K562 (cell line): ENCODE results near the gene KCNB1. TPM values are rescaled to one million over a fixed set of nuclear protein-coding genes. Genes with fewer than 3 reads are reported as not detected.

Experiments
- AFF1 ChIP-seq, 2 experiments: fragments of 450-650 bp; IDR thresholded peaks; 2 replicates each; pipeline ENCODE4 v1.6.1; 2018; ENCODE audit warnings: mild to moderate bottlenecking in 2 of 2, low read depth in 1 of 2; ENCODE audit not compliant: partially characterized antibody in 2 of 2
- ATF3 ChIP-seq, 2 experiments: fragments of 450-650 bp in 1 of 2; sonication (generic) in 1 of 2; formaldehyde crosslinking in 1 of 2; IDR thresholded peaks in 1 of 2; conservative IDR thresholded peaks in 1 of 2; 2 replicates each; pipeline versions ENCODE4 v1.6.1 to v1.8.1; 2016 to 2023; ENCODE audit warnings: mild to moderate bottlenecking in 2 of 2, moderate library complexity in 2 of 2, inconsistent platforms in 1 of 2, missing genetic modification reagents in 1 of 2
- ATF7 ChIP-seq: fragments of 450-650 bp; IDR thresholded peaks from 2 replicates; pipeline ENCODE4 v1.7.1; 2014; ENCODE audit warnings: mild to moderate bottlenecking, moderate library complexity
- CEBPG ChIP-seq, 3 experiments: fragments of 200-800 bp in 1 of 3; sonication (Bioruptor generic) in 1 of 3; sonication (generic) in 1 of 3; formaldehyde crosslinking in 1 of 3; IDR thresholded peaks in 2 of 3; conservative IDR thresholded peaks in 1 of 3; 2 replicates each; pipeline versions ENCODE4 v1.6.1 to v1.8.0; 2016 to 2022; ENCODE audit warnings: missing compliant biosample characterization in 2 of 3, missing genetic modification characterization in 2 of 3, mild to moderate bottlenecking in 1 of 3, missing genetic modification reagents in 1 of 3
- DEAF1 ChIP-seq: fragments of 450-650 bp; formaldehyde crosslinking; IDR thresholded peaks from 2 replicates; pipeline ENCODE4 v1.4.0; 2020; ENCODE audit warnings: mild to moderate bottlenecking, moderate library complexity
- ELK3 ChIP-seq: fragments of 450-650 bp; formaldehyde crosslinking; IDR thresholded peaks from 2 replicates; pipeline ENCODE4 v1.4.0; 2020; ENCODE audit warnings: mild to moderate bottlenecking
- JUND ChIP-seq, 2 experiments: IDR thresholded peaks; 2 replicates in 1 of 2; 3 replicates in 1 of 2; pipeline ENCODE4 v1.6.1; 2011; ENCODE audit warnings: borderline replicate concordance in 2 of 2, low read depth in 2 of 2, low read length in 2 of 2, improper control_type of control experiment in 1 of 2, missing biosample characterization in 1 of 2, missing genetic modification characterization in 1 of 2, missing genetic modification reagents in 1 of 2
- MYC ChIP-seq, 2 experiments: fragments of 250-450 bp in 1 of 2; sonication (Bioruptor Pico) in 1 of 2; IDR thresholded peaks; 2 replicates each; pipeline versions ENCODE4 v1.5.1 to v1.6.1; 2012 to 2021; ENCODE audit warnings: low read depth in 2 of 2, borderline replicate concordance in 1 of 2, improper control_type of control experiment in 1 of 2, low read length in 1 of 2, mild to moderate bottlenecking in 1 of 2, moderate library complexity in 1 of 2
- NFE2 ChIP-seq: IDR thresholded peaks from 2 replicates; pipeline ENCODE4 v1.6.1; 2014; ENCODE audit warnings: antibody characterized with exemption, low read depth
- RAD21 ChIP-seq, 2 experiments: fragments of 250-450 bp in 1 of 2; fragments of 450-650 bp in 1 of 2; sonication (Bioruptor Pico) in 1 of 2; formaldehyde crosslinking in 1 of 2; IDR thresholded peaks in 1 of 2; conservative IDR thresholded peaks in 1 of 2; 2 replicates each; pipeline versions ENCODE4 v1.4.0 to v1.8.0; 2020 to 2022; ENCODE audit warnings: mild to moderate bottlenecking in 2 of 2, moderate library complexity in 1 of 2
- RBM25 ChIP-seq: fragments of 200-400 bp; formaldehyde crosslinking; IDR thresholded peaks from 2 replicates; pipeline ENCODE4 v1.6.1; 2018; ENCODE audit warnings: low read length, low read depth, moderate library complexity; ENCODE audit not compliant: severe bottlenecking
- SLC30A9 ChIP-seq: fragments of 250-450 bp; sonication (Bioruptor Pico); IDR thresholded peaks from 2 replicates; pipeline ENCODE4 v1.8.0; 2022; ENCODE audit warnings: mild to moderate bottlenecking, moderate library complexity
- SMC3 ChIP-seq: conservative IDR thresholded peaks from 2 replicates; pipeline ENCODE4 v1.6.1; 2011; ENCODE audit warnings: low read depth, low read length, improper control_type of control experiment; ENCODE audit not compliant: insufficient read depth
- TAF15 ChIP-seq: fragments of 200-400 bp; formaldehyde crosslinking; IDR thresholded peaks from 2 replicates; pipeline ENCODE4 v1.6.1; 2017; ENCODE audit warnings: mild to moderate bottlenecking, low read depth, low read length, moderate library complexity
- ZNF507 ChIP-seq: conservative IDR thresholded peaks from 2 replicates; pipeline ENCODE4 v1.6.1; 2017; ENCODE audit warnings: missing genetic modification characterization, missing compliant biosample characterization
- polyA plus RNA-seq, 8 experiments: library from polyadenylated mRNA; depleted of rRNA in 4 of 8; stranded (reverse) in 5 of 8; unstranded in 3 of 8; fragments of >200 nt; fragmentation: Nextera tagmentation in 2 of 8; fragmentation: Illumina TruSeq in 1 of 8; extraction: Ambion mirVana in 2 of 8; extraction: Trizol in 1 of 8; gene quantifications; 2 replicates each; pipeline versions ENCODE4 v1.2.1 to v1.2.3, GENCODE V29; 2011 to 2014; ENCODE audit warnings: inconsistent platforms in 1 of 8, missing spikeins in 1 of 8
- total RNA-seq, 7 experiments: library from RNA; depleted of rRNA in 6 of 7; stranded (reverse); fragments of >200 nt in 6 of 7; fragmentation: Illumina TruSeq in 2 of 7; extraction: Trizol in 2 of 7; gene quantifications; 2 replicates each; pipeline versions ENCODE4 v1.2.1 to v1.2.3, GENCODE V29; 2011 to 2021; ENCODE audit warnings: low replicate concordance in 1 of 7

The KCNB1 gene
- total and polyA plus RNA-seq, 9 of the 15 experiments (the other 6 are each of a cell fraction or from before 2014, with no cell fraction given) = 0.01 to 0.06 TPM; not detected in 7

- peak; percentile 52 for TF ChIP-seq SMC3
- TF ChIP-seq JUND (IDR thresholded peaks at IDR 0.05; ENCODE audit: borderline replicate concordance, low read depth, low read length) = peak; percentile 26; the same call in 1 of the 2 replicates
- TF ChIP-seq JUND (tag; IDR thresholded peaks at IDR 0.05; ENCODE audit: borderline replicate concordance, low read depth, low read length) = peak; percentile 46; the same call in 1 of the 3 replicates
- peak; percentile 81 for TF ChIP-seq ATF7
- peak; percentile 75 for TF ChIP-seq CEBPG (CRISPR knock-in tag; IDR thresholded peaks at IDR 0.05)
- TF ChIP-seq CEBPG (tag; conservative IDR thresholded peaks at IDR 0.05 in 1 of 2, IDR thresholded peaks at IDR 0.05 in 1 of 2) = peak; percentile 83
- no peak for TF ChIP-seq ZNF507 (tag)
- peak; percentile 50 to 73 for TF ChIP-seq RAD21 (CRISPR knock-in tag; conservative IDR thresholded peaks at IDR 0.05 in 1 of 2, IDR thresholded peaks at IDR 0.05 in 1 of 2)
- TF ChIP-seq SLC30A9 (CRISPR knock-in tag) = no peak
- 0 out of 2 replicates have a peak, but pooled peaks have one; percentile 20 for TF ChIP-seq MYC (IDR thresholded peaks at IDR 0.05; ENCODE audit: low read depth, low read length)
- no peak for TF ChIP-seq MYC (CRISPR knock-in tag; IDR thresholded peaks at IDR 0.05; ENCODE audit: borderline replicate concordance, low read depth)
- TF ChIP-seq AFF1 (IDR thresholded peaks at IDR 0.05; ENCODE audit: low read depth in 1 of 2, partially characterized antibody in 2 of 2) = no peak
- TF ChIP-seq ATF3 (IDR thresholded peaks at IDR 0.05) = peak; percentile 85
- TF ChIP-seq ATF3 (CRISPR knock-in tag; conservative IDR thresholded peaks at IDR 0.05) = no peak
- TF ChIP-seq RBM25 = no peak
- no peak for TF ChIP-seq NFE2
- no peak for TF ChIP-seq TAF15
- 0 out of 2 replicates have a peak, but pooled peaks have one; percentile 13 for TF ChIP-seq DEAF1
- no peak for TF ChIP-seq ELK3
These were observed 26.1 kb upstream of the KCNB1 start (continued) for GRCh38 chr20:49508435-49509199.
